ENCODE results near the gene NAPB.
"Not testable (repeated sequence)": the region's sequence is repeated elsewhere in the genome, so short reads cannot be mapped to it uniquely, and the experiment has no call there.

DNA sequence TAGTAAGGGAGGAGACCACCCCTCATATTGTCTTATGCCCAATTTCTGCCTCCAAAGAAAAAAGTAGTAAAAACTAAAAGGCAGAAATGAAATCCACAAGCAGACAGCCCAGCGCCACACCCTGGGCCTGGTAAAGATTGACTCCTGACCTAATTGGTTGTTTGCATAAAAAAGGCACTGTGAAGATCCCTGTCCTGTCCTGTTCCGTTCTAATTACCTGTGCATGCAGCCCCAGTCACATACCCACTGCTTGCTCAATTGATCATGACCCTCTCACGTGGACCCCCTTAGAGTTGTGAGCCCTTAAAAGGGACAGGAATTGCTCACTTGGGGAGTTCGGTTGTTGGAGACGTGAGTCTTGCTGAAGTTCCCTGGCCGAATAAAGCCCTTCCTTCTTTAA is 72.8 kb downstream of the NAPB start:
- TF ChIP-seq, protein P1, sequence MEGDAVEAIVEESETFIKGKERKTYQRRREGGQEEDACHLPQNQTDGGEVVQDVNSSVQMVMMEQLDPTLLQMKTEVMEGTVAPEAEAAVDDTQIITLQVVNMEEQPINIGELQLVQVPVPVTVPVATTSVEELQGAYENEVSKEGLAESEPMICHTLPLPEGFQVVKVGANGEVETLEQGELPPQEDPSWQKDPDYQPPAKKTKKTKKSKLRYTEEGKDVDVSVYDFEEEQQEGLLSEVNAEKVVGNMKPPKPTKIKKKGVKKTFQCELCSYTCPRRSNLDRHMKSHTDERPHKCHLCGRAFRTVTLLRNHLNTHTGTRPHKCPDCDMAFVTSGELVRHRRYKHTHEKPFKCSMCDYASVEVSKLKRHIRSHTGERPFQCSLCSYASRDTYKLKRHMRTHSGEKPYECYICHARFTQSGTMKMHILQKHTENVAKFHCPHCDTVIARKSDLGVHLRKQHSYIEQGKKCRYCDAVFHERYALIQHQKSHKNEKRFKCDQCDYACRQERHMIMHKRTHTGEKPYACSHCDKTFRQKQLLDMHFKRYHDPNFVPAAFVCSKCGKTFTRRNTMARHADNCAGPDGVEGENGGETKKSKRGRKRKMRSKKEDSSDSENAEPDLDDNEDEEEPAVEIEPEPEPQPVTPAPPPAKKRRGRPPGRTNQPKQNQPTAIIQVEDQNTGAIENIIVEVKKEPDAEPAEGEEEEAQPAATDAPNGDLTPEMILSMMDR (IDR thresholded peaks at IDR 0.05; ENCODE audit: low read length), result not testable (repeated sequence)
- TF ChIP-seq EZH2 (IDR thresholded peaks at IDR 0.05; ENCODE audit: borderline replicate concordance, low read length), result not testable (repeated sequence)
